Nephron (organoid): ENCODE results near the gene CCT7.

Source experiments
- H3K27ac Mint-ChIP-seq, 3 experiments: 2 replicates each; pipeline ENCODE4 v1.8.0; 2020; ENCODE audit warnings: mixed read lengths in 3 of 3, mild to moderate bottlenecking in 2 of 3, moderate library complexity in 1 of 3
- H3K27me3 Mint-ChIP-seq: 2 replicates; pipeline ENCODE4 v1.8.0; 2021; ENCODE audit warnings: low read depth, mild to moderate bottlenecking, moderate library complexity, mixed read lengths
- H3K36me3 Mint-ChIP-seq: 2 replicates; pipeline ENCODE4 v1.8.0; 2020; ENCODE audit warnings: low read depth, mixed read lengths
- H3K4me1 Mint-ChIP-seq: 2 replicates; pipeline ENCODE4 v1.8.0; 2020; ENCODE audit warnings: mixed read lengths
- H3K4me3 Mint-ChIP-seq, 3 experiments: 2 replicates each; pipeline ENCODE4 v1.8.0; 2020; ENCODE audit warnings: mild to moderate bottlenecking in 3 of 3, mixed read lengths in 3 of 3, moderate library complexity in 2 of 3
- H3K9me3 Mint-ChIP-seq: 2 replicates; pipeline ENCODE4 v1.8.0; 2020; ENCODE audit warnings: mixed read lengths
- CTCF ChIP-seq, 3 experiments: fragments of 200-600 bp; sonication (generic); IDR thresholded peaks; one replicate each; pipeline ENCODE4 v1.5.0; 2021; ENCODE audit warnings: antibody characterized with exemption in 3 of 3; ENCODE audit not compliant: unreplicated experiment in 3 of 3

Gene CCT7

GRCh38 chr2:73212448-73213176 lies 21.5 kb upstream of the CCT7 start:
- H3K4me3 Mint-ChIP-seq, result peak overlapping the region; percentile 56 to 89 (median 66)
- peaks cover 14% of the 10 kb centered on the region for H3K27me3 Mint-ChIP-seq
- peak overlapping the region in 1 of 3 experiments; percentile 68 for H3K27ac Mint-ChIP-seq
- H3K36me3 Mint-ChIP-seq, result no peaks in the 10 kb centered on the region
- peak; percentile 86 to 90 (median 88) for TF ChIP-seq CTCF (IDR thresholded peaks at IDR 0.05; ENCODE audit: unreplicated experiment in 3 of 3)
- H3K9me3 Mint-ChIP-seq, result no peaks in the 10 kb centered on the region
- peaks cover 20% of the 10 kb centered on the region for H3K4me1 Mint-ChIP-seq

GRCh38 chr2:73214120-73215035 lies 19.7 kb upstream of the CCT7 start, which contains the start of gene SMYD5:
Gene SMYD5, plus strand, starts transcription at chr2:73214245. Its CDS starts 22 bp downstream, at chr2:73214267.
- Mint-ChIP-seq H3K4me1 (peaks cover 20% of the 10 kb centered on the region), H3K4me3 (peak within 1 kb of the TSS; percentile 87 to 94 (median 89)), H3K27me3 (peaks cover 5% of the 10 kb centered on the region), H3K9me3 (no peaks in the 10 kb centered on the region), H3K27ac (peak within 1 kb of the TSS; percentile 80 to 97 (median 90)), H3K36me3 (no peaks in the 10 kb centered on the region)
- no peak for TF ChIP-seq CTCF (IDR thresholded peaks at IDR 0.05; ENCODE audit: unreplicated experiment in 3 of 3)

- Mint-ChIP-seq H3K27me3 (no peaks in the 10 kb centered on the region), H3K4me3 (peak overlapping the region; percentile 87 to 94 (median 89)), H3K27ac (peak overlapping the region; percentile 80 to 93 (median 90)), H3K4me1 (peaks cover 20% of the 10 kb centered on the region), H3K9me3 (no peaks in the 10 kb centered on the region), H3K36me3 (no peaks in the 10 kb centered on the region)
- TF ChIP-seq CTCF (IDR thresholded peaks at IDR 0.05; ENCODE audit: unreplicated experiment in 3 of 3), result no peak
Measured at GRCh38 chr2:73215254-73215653, 18.9 kb upstream of the CCT7 start.

GRCh38 chr2:73217160-73217559 lies 16.9 kb upstream of the CCT7 start:
- Mint-ChIP-seq H3K27ac (no peak overlapping the region), H3K4me1 (peaks cover 20% of the 10 kb centered on the region), H3K9me3 (no peaks in the 10 kb centered on the region), H3K27me3 (no peaks in the 10 kb centered on the region), H3K36me3 (peaks cover 11% of the 10 kb centered on the region), H3K4me3 (peak overlapping the region; percentile 16 to 47 (median 24))
- no peak for TF ChIP-seq CTCF (IDR thresholded peaks at IDR 0.05; ENCODE audit: unreplicated experiment in 3 of 3)

- Mint-ChIP-seq H3K27ac (no peak overlapping the region), H3K4me3 (peak overlapping the region in 2 of 3 experiments; percentile 25 to 37), H3K36me3 (peaks cover 13% of the 10 kb centered on the region), H3K4me1 (peaks cover 20% of the 10 kb centered on the region), H3K9me3 (no peaks in the 10 kb centered on the region), H3K27me3 (no peaks in the 10 kb centered on the region)
- TF ChIP-seq CTCF (IDR thresholded peaks at IDR 0.05; ENCODE audit: unreplicated experiment in 3 of 3), result no peak
Measured at GRCh38 chr2:73217826-73218225, 16.3 kb upstream of the CCT7 start.
